ENCODE data around the gene CPT1B. TPM values are rescaled to one million over a fixed set of nuclear protein-coding genes. Genes with fewer than 3 reads are reported as not detected.

CPT1B gene
- total and polyA plus RNA-seq, 2 donors (not counting 1 experiment from before 2014, with no cell fraction given): 55.0 to 109 TPM

DNA sequence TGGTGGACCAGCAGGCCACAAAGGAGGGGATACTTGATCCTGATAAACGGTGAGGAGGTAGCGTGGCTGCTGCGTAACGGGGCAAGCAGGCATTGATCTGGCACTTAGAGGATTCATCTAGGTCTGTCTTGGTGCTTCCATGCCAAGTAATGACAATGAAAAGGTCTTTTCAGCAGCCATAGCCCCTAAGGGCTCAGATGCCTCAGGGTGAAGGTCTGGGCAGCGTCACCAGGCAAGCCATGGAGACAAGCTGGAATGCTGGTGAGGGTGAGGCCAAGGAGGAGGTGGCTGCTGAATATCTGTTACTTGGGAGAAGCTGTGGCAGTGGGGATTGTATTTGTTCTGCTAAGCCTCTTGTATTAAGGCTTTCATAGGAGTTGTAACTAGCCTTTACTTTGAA, 9.2 kb upstream of the CPT1B start:
- Histone ChIP-seq H3K4me2 (replicated peaks; ENCODE audit: low read depth, low read length, poor library complexity, severe bottlenecking) (no peak overlapping the region), H3K9me3 (ENCODE audit: control extremely low read depth in 1 of 3, control insufficient read depth in 2 of 3, insufficient read depth in 1 of 3, low read length in 2 of 3) (no peaks in the 10 kb centered on the region), H2AFZ (ENCODE audit: insufficient read depth, low read depth, low read length, poor library complexity, severe bottlenecking) (no peak overlapping the region), H3K79me2 (ENCODE audit: control insufficient read depth, insufficient read depth, low read length) (no peaks in the 10 kb centered on the region), H3K36me3 (replicated peaks in 1 of 2; ENCODE audit: control extremely low read depth in 1 of 2, control insufficient read depth in 1 of 2, extremely low read depth in 1 of 2, insufficient read depth in 2 of 2, low read length in 1 of 2) (no peaks in the 10 kb centered on the region), H3K9ac (ENCODE audit: low read length) (no peak overlapping the region), H4K20me1 (ENCODE audit: control insufficient read depth, insufficient read depth, low read length, poor library complexity, severe bottlenecking) (no peaks in the 10 kb centered on the region), H3K4me3 (ENCODE audit: control extremely low read depth in 1 of 5, extremely low read depth in 1 of 5, insufficient read depth in 1 of 5, low read depth in 2 of 5, low read length in 4 of 5) (no peak overlapping the region), H3K27ac (ENCODE audit: low read length in 2 of 2) (no peak overlapping the region), H3K27me3 (replicated peaks in 1 of 4; ENCODE audit: control extremely low read depth in 1 of 4, control insufficient read depth in 3 of 4, insufficient read depth in 4 of 4, low read length in 3 of 4) (no peaks in the 10 kb centered on the region), H3K4me1 (ENCODE audit: control insufficient read depth in 2 of 2, insufficient read depth in 2 of 2, low read length in 2 of 2) (peaks cover 5 to 7% of the 10 kb centered on the region in 2 donors)
- ATAC-seq (ENCODE audit: low read depth): no peak
- DNase-seq: no peak
- H3K4me3 Mint-ChIP-seq: no peak overlapping the region
- TF ChIP-seq CTCF (IDR thresholded peaks at IDR 0.05) (no peak), EZH2 (IDR thresholded peaks at IDR 0.05; ENCODE audit: borderline replicate concordance, insufficient read depth, low read depth, low read length, poor library complexity, severe bottlenecking) (no peak)
- CTCF ChIA-PET: interaction anchor here (1.0 kb wide), 1 partner anchor 62 kb away, joined by 5 read pairs; the partner anchor contains the start of gene SCO2
- no peaks in the 10 kb centered on the region for H3K9me3 Mint-ChIP-seq (ENCODE audit: insufficient read depth)
- H3K4me1 Mint-ChIP-seq: peaks cover 7% of the 10 kb centered on the region
- no peak overlapping the region for H3K27ac Mint-ChIP-seq
- POLR2A ChIA-PET: interaction anchor here (0.6 kb wide), 1 partner anchor 735 kb away, joined by 5 read pairs; no protein-coding TSS in a partner anchor
- intact Hi-C loops (cut with micrococcal nuclease): no loop called here
- no peaks in the 10 kb centered on the region for H3K27me3 Mint-ChIP-seq
- WGBS (ENCODE audit: insufficient coverage): 98% methylated on average over 4 of the region's 5 CpGs

- Mint-ChIP-seq H3K4me3 (no peak overlapping the region), H3K27ac (no peak overlapping the region), H3K9me3 (ENCODE audit: insufficient read depth) (no peaks in the 10 kb centered on the region), H3K4me1 (peaks cover 13% of the 10 kb centered on the region), H3K27me3 (no peaks in the 10 kb centered on the region)
- TF ChIP-seq CTCF (IDR thresholded peaks at IDR 0.05) (no peak), EZH2 (IDR thresholded peaks at IDR 0.05; ENCODE audit: borderline replicate concordance, insufficient read depth, low read depth, low read length, poor library complexity, severe bottlenecking) (no peak)
- H3K4me2 ChIP-seq (replicated peaks; ENCODE audit: low read depth, low read length, poor library complexity, severe bottlenecking): no peak overlapping the region
- no peak overlapping the region for H3K9ac ChIP-seq (ENCODE audit: low read length)
- no peaks in the 10 kb centered on the region for H3K27me3 ChIP-seq (replicated peaks in 1 of 4; ENCODE audit: control extremely low read depth in 1 of 4, control insufficient read depth in 3 of 4, insufficient read depth in 4 of 4, low read length in 3 of 4)
- H3K79me2 ChIP-seq (ENCODE audit: control insufficient read depth, insufficient read depth, low read length): peaks cover 7% of the 10 kb centered on the region
- H3K9me3 ChIP-seq (ENCODE audit: control extremely low read depth in 1 of 3, control insufficient read depth in 2 of 3, insufficient read depth in 1 of 3, low read length in 2 of 3): no peaks in the 10 kb centered on the region
- peaks cover 8% of the 10 kb centered on the region for H4K20me1 ChIP-seq (ENCODE audit: control insufficient read depth, insufficient read depth, low read length, poor library complexity, severe bottlenecking)
- ATAC-seq (ENCODE audit: low read depth) (no peak), DNase-seq (no peak)
- no peak overlapping the region for H3K27ac ChIP-seq (ENCODE audit: low read length in 2 of 2)
- peaks cover 11 to 14% of the 10 kb centered on the region in 2 donors for H3K4me1 ChIP-seq (ENCODE audit: control insufficient read depth in 2 of 2, insufficient read depth in 2 of 2, low read length in 2 of 2)
- H3K4me3 ChIP-seq (ENCODE audit: control extremely low read depth in 1 of 5, extremely low read depth in 1 of 5, insufficient read depth in 1 of 5, low read depth in 2 of 5, low read length in 4 of 5): no peak overlapping the region
- ChIA-PET CTCF (interaction anchor here (0.9 kb wide), 1 partner anchor 35 kb away, joined by 3 read pairs; no protein-coding TSS in a partner anchor), POLR2A (no interaction called here)
- intact Hi-C loops (cut with micrococcal nuclease): no loop called here
- H2AFZ ChIP-seq (ENCODE audit: insufficient read depth, low read depth, low read length, poor library complexity, severe bottlenecking): no peak overlapping the region
- WGBS (ENCODE audit: insufficient coverage): 86% methylated on average over 5 of the region's 5 CpGs
- no peaks in the 10 kb centered on the region for H3K36me3 ChIP-seq (replicated peaks in 1 of 2; ENCODE audit: control extremely low read depth in 1 of 2, control insufficient read depth in 1 of 2, extremely low read depth in 1 of 2, insufficient read depth in 2 of 2, low read length in 1 of 2)
These were observed 8.2 kb upstream of the CPT1B start for GRCh38 chr22:50586416-50586815.
